Neural crest cell (in vitro differentiated cells): ENCODE results near the gene GSPT1. TPM values are rescaled to one million over a fixed set of nuclear protein-coding genes. Genes with fewer than 3 reads are reported as not detected.
"Not testable (repeated sequence)": the region's sequence is repeated elsewhere in the genome, so short reads cannot be mapped to it uniquely, and the experiment has no call there.

Experiments used
- DNase-seq: peaks from one replicate; pipeline ENCODE4 v3.0.0; 2021; ENCODE audit warnings: low read depth, mixed read lengths, low spot score
- H3K27ac Mint-ChIP-seq: one replicate; pipeline ENCODE4 v1.8.0; 2021; ENCODE audit warnings: mild to moderate bottlenecking, mixed read lengths; ENCODE audit not compliant: unreplicated experiment
- H3K27me3 Mint-ChIP-seq: 2 replicates; pipeline ENCODE4 v1.8.0; 2021; ENCODE audit warnings: low read depth, mild to moderate bottlenecking, mixed read lengths
- H3K36me3 Mint-ChIP-seq: 2 replicates; pipeline ENCODE4 v1.8.0; 2021; ENCODE audit warnings: low read depth, mild to moderate bottlenecking, mixed read lengths
- H3K4me1 Mint-ChIP-seq: 2 replicates; pipeline ENCODE4 v1.8.0; 2021; ENCODE audit warnings: mixed read lengths
- H3K4me3 Mint-ChIP-seq: one replicate; pipeline ENCODE4 v1.8.0; 2021; ENCODE audit warnings: mild to moderate bottlenecking, mixed read lengths
- H3K9me3 Mint-ChIP-seq: 2 replicates; pipeline ENCODE4 v1.8.0; 2021; ENCODE audit warnings: mixed read lengths
- total RNA-seq: library from RNA; stranded (reverse); gene quantifications from 2 replicates; pipeline ENCODE4 v1.2.1, GENCODE V29; 2021
- TF ChIP-seq, protein P1 (sequence below): fragments of 200-600 bp; sonication (generic); conservative IDR thresholded peaks from 2 replicates; pipeline ENCODE4 v1.5.0; 2021; ENCODE audit warnings: antibody characterized with exemption, mild to moderate bottlenecking

Gene GSPT1
- total RNA-seq, 1 donor from 2014 or later, result 127 TPM

DNA sequence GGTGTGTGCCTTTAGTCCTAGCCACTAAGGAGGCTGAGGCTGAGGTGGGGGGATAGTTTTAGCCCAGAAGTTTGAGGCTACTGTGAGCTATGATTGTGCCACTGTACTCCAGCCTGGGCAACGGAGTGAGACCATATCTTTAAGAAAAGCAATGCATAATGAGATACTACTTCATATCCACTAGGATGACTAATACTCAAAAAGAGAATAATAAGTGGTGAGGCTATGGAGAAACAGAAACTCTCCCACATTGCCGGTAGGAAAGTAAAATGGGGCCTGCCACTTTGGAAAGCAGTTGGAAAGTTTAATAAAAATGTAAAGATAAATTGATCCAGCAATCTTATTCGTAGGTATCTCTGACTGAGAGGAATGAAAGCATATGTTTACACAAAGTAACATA is 30.7 kb upstream of the GSPT1 start:
- TF ChIP-seq, protein P1, sequence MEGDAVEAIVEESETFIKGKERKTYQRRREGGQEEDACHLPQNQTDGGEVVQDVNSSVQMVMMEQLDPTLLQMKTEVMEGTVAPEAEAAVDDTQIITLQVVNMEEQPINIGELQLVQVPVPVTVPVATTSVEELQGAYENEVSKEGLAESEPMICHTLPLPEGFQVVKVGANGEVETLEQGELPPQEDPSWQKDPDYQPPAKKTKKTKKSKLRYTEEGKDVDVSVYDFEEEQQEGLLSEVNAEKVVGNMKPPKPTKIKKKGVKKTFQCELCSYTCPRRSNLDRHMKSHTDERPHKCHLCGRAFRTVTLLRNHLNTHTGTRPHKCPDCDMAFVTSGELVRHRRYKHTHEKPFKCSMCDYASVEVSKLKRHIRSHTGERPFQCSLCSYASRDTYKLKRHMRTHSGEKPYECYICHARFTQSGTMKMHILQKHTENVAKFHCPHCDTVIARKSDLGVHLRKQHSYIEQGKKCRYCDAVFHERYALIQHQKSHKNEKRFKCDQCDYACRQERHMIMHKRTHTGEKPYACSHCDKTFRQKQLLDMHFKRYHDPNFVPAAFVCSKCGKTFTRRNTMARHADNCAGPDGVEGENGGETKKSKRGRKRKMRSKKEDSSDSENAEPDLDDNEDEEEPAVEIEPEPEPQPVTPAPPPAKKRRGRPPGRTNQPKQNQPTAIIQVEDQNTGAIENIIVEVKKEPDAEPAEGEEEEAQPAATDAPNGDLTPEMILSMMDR, result no peak
- Mint-ChIP-seq H3K36me3 (no peaks in the 10 kb centered on the region), H3K4me3 (no peak overlapping the region), H3K4me1 (no peaks in the 10 kb centered on the region), H3K27ac (no peak overlapping the region), H3K27me3 (no peaks in the 10 kb centered on the region), H3K9me3 (no peaks in the 10 kb centered on the region)
- no peak for DNase-seq

- not testable (repeated sequence) for H3K4me3 Mint-ChIP-seq, H3K36me3 Mint-ChIP-seq, H3K27me3 Mint-ChIP-seq, H3K4me1 Mint-ChIP-seq, DNase-seq, H3K9me3 Mint-ChIP-seq
- H3K27ac Mint-ChIP-seq, result peak within 1 kb of the TSS; percentile 67
These were observed 26.2 kb upstream of the GSPT1 start, which contains the start of gene NPIPB2 for GRCh38 chr16:11941945-11942344. NPIPB2 (minus strand) TSS chr16:11942045; CDS start chr16:11942045, 0 bp downstream.

- H3K9me3 Mint-ChIP-seq, H3K4me3 Mint-ChIP-seq, H3K27me3 Mint-ChIP-seq, H3K36me3 Mint-ChIP-seq, H3K27ac Mint-ChIP-seq, DNase-seq, H3K4me1 Mint-ChIP-seq: not testable (repeated sequence)
These were observed 11.6 kb upstream of the GSPT1 start for GRCh38 chr16:11927350-11927749.

DNA sequence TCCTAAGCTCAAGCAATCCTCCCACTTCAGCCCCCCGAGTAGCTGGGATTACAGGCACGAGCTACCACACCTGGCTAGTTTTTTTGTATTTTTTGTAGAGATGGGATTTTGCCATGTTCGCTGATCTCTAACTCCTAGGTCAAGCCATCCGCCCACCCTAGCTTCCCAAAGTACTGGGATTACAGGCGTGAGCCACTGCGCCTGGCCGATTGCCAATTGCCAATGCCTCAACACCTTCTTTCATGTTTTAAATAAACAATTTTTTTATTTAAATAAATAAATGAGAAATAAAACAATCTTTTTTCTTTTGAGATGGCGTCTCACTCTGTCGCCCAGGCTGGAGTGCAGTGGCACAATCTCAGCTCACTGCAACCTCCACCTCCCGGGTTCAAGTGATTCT is 8.3 kb upstream of the GSPT1 start:
- not testable (repeated sequence) for H3K9me3 Mint-ChIP-seq, H3K27ac Mint-ChIP-seq, H3K36me3 Mint-ChIP-seq, DNase-seq, H3K4me3 Mint-ChIP-seq, H3K4me1 Mint-ChIP-seq
- H3K27me3 Mint-ChIP-seq, result peaks cover 14% of the 10 kb centered on the region

GRCh38 chr16:11916524-11917285 is 949 bp upstream of the GSPT1 start:
- peaks cover 24% of the 10 kb centered on the region for H3K27me3 Mint-ChIP-seq
- TF ChIP-seq, protein P1, result no peak
- no peaks in the 10 kb centered on the region for H3K9me3 Mint-ChIP-seq
- H3K4me3 Mint-ChIP-seq, result peak overlapping the region; percentile 94
- DNase-seq, result no peak
- peaks cover 2% of the 10 kb centered on the region for H3K36me3 Mint-ChIP-seq
- H3K4me1 Mint-ChIP-seq, result peaks cover 36% of the 10 kb centered on the region
- H3K27ac Mint-ChIP-seq, result no peak overlapping the region

- Mint-ChIP-seq H3K4me3 (peak overlapping the region; percentile 97), H3K27ac (no peak overlapping the region), H3K9me3 (no peaks in the 10 kb centered on the region), H3K4me1 (peaks cover 46% of the 10 kb centered on the region), H3K36me3 (peaks cover 2% of the 10 kb centered on the region), H3K27me3 (peaks cover 16% of the 10 kb centered on the region)
- DNase-seq, result no peak
- TF ChIP-seq, protein P1, result peak; percentile 31
These were observed 577 bp downstream of the GSPT1 start for GRCh38 chr16:11915114-11915643.
